ENCODE data around the gene CRTC3.

- TF ChIP-seq SP1 (IDR thresholded peaks at IDR 0.05), result no peak
- no peak for TF ChIP-seq PKNOX1 (IDR thresholded peaks at IDR 0.05)
- no peak for TF ChIP-seq FOXM1 (IDR thresholded peaks at IDR 0.05; ENCODE audit: borderline replicate concordance)
Measured at GRCh38 chr15:90654233-90655136, 124.8 kb downstream of the CRTC3 start.
